ENCODE measurements around the gene TNNT2.

The TNNT2 gene

DNA sequence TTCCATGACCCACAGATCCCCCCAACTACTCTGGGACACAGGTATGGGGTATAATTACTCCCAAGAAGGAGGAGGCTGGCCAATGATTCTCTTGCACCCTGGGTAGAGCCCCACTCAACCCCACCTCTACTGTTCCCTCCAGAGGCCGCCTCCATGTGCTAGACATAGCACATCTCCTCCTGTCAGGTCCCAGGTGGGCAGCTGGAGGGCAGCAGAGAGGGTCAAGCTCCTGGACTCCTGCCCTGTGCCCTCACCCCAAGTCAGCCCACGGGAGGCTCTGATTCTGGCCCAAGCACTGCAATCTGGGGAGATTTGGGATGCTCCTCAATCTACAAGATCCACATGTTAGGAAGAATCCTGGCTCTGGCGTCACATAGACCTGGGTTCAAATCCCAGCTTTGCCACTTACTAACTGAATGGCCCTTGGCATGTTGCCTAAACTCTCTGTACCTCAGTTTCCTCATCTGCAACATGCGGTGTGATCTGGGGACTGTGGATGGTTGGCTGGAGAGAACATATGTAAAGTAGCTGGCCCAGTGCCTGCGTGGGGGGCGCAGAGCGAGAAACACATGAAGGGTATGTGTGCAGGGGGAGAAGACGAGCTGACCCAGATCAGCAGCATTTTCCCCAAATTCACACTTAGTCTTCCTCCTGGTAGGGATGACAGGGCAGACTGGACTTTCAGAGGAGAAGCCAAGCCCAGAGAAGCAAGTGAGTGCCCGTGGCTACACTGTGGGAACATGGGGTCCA lies 23.2 kb downstream of the TNNT2 start:
- DNase-seq, result no peak

DNA sequence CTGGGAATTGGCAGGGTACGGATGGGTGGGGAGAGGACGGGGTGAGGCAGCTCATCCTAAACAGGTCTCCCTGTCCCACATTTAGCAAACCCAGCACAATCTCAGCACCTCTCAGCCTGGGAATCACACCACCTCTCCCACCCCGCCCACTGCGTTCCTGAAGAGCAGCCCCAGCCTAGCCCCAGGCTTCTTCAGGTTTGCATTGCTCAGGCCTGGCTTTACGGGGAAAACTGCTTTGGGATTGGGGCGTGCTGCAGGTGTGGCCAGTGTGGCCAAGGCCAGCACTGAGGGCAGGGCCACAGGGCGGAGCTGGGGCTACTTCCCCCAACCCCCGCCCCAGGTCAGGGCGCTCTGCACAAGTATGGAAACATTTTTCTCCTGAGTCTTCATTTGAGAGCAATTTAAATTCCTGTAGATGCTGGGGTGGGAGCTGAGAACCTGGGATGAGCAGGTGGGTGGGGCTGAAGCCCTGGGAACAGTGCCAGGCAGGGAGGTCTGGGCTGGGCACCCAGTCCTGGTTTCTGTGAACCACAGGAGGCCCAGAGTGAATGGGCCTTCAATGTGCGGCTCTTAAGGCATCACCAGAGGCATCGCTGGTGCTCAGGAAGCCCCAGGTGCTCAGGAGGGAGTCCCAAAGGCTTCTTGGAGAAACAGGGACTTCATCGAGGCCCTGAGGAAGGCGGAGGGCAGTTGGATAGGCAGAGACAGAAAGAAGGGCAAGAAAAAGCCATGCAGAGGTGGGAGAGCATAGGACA lies 24.1 kb downstream of the TNNT2 start:
- no peak for DNase-seq

DNA sequence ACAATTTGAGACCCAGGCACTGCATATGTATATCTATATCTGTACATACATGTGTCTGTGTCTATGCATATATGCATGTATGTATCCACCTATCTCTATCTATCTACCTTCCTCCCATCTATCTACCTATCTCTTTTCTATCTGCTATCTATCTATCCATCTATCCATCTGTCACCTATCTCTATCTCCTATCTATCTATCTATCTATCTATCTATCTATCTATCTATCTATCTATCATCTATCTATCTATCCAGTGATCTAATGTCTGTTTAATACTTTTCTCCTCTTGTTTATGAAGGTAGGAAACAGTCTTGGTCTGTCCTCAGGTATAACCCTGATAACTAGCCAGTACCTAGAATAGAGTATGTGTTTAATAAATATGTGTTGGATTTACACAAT lies 25.9 kb downstream of the TNNT2 start:
- DNase-seq, result no peak

DNA sequence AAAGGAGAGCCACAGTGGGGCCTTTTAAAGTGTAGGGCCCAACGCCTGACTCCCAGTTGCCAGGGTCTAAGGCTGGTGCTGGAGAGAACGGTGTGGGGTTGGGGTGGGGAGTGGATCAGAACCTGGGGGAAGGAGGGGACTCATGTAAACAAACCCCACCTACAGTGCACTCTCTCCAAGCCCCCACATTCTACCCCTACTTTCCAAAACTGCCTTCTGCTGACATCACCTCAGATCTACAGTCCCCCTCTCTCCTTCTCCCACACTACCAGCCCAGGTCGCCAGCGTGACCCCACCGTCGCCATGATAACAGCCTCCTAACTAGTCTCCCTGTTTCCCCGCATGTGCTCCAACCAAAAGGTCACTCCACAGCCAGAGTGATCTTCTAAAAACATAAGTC lies 26.6 kb downstream of the TNNT2 start:
- no peak for DNase-seq

DNA sequence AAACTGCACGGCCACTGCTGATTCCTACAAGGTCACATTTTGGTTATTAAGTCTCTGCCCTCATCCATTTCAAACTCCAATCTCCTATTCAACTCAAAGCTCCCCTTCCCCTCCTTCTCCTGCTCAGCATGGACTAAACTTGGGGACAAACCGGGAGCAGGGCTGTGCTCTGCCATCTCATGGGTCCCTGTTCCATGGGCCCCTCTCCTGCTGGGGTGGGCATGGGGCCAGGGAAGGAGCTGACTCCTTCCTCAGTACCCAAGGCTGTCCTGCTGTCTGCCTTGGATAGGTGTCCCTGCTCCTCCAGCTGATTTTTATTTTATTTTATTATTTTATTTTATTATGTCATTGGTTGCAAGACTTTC lies 27.1 kb downstream of the TNNT2 start:
- DNase-seq, result no peak

DNA sequence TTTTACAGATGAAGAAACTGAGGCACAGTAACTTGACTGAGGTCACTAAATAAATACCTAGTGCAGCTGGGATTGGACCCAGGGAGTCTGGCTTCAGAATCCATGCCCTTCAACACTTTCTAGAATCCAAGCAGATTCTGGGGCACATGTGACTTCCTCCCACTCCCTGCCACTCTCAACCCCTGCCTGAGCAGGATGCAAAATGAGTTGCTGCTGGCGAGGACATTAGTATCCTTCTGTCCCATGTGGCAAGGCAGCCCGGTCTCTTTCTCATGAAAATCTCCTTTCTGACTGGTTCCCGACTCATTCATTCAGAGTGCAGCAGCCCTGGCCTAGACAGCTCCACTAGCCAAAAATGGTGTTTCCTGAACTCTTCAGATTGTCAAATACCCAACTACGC lies 28.4 kb downstream of the TNNT2 start:
- DNase-seq, result no peak

DNA sequence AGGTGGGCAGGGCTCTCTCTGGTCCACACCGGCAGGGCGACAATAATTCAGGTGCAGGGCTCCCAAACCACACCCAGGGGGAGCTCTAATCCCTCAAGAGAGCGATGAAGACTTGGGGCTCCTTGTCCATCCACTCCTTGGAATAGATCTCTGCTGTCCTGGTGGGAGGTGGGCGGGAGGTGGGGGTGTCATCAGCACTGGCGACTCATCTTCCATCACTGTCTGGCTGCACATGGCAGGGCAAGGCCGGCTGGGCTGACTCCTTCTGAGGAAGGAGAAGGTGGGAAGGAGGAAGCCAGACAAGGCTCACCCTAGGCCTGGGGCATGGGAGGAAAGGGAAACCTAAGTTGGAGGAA lies 29.3 kb downstream of the TNNT2 start:
- DNase-seq, result peak; percentile 49 to 57

DNA sequence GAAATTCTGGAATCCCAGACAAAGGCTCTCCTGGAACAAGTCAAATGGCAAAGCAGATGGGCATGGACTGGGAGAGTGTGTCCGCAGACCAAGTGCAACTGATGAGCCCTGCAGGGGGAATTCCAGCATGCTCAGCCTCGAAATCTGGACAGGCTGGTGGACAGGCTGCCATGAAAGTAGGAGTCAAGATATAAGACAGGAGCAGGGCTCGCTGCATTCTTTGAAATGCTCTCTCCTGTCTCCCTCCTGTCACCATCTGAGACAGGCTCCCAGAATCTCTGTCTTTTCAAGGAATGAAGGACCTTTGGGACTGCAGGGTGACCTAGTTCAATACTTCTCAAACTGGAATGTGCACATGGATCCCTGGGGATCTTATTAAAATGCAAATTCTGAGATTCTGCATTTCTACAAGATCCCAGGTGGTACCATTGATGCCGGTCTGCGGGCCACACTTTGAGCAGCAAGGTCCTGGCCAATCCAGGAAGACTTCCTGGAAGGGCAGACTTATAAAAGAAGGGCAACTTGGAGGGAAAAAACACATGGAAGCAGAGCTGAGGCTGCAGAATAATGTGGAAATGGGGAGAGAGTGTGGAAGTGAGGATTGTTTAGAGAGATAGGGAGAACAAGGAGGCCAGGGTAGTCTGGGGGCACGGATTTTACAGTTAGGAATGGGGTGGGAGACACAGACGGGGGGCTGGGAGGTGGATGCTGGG lies 29.8 kb downstream of the TNNT2 start:
- DNase-seq, result no peak

DNA sequence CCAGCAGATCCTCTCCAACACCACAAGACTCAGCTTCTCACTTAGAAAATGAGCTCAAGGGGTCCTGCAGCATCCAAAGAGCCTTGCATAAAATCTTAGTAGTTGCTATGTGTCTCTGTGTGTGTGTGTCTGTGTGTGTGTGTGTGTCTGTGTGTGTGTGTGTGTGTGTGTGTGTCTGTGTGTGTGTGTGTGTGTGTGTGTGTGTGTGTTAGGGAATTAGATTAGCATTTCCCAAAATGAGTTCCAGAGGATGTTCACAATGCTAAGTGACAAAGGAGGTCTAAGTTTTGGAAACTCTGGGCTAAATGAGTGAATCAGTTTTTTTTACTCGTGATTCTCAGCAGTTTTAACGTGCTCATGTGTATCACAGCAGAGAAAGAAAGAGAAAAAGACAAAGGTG lies 30.5 kb downstream of the TNNT2 start:
- no peak for DNase-seq

DNA sequence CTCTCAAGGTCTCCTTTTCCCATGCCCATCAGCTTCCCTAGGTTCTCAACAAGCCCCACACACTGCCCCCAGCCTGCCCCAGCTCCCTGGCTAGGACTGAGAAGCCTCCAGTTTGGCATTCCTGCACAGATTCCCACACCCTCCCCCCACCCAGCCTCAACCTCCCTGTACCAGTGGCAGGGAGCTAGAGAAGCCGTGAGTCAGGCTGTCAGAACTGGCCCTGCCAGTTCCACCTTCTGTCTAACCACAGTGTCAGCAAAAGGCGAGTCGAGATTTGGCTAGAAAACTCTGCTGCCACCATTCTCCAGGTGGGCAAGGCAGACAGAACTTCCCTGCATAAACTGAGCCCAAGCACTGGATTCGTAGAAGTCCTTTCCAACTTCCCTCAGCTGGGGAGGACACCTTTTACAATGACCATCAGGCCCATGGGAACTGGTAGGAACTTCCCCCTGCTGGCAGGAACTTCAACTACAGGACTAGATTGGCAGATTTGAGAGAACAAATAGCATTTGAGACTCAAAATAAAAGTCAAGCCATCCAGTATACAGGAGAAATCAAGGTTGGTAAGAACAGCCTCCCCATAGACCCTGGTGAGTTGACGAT lies 31.0 kb downstream of the TNNT2 start:
- DNase-seq, result peak in 1 of 2 experiments; percentile 29

DNA sequence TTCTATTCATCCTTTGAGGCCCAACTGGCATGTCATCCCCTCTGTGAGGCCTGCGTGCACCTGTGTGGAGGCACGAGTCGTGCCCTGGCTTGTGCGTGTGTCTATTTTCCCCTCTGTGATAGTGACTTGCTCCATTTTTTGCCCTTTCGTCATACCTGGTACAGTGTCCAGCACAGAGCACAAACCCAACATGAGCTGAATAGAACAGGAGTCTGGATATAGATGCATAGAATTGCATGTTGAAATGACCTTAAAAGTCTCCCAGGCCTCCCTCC lies 32.5 kb downstream of the TNNT2 start:
- DNase-seq, result no peak

DNA sequence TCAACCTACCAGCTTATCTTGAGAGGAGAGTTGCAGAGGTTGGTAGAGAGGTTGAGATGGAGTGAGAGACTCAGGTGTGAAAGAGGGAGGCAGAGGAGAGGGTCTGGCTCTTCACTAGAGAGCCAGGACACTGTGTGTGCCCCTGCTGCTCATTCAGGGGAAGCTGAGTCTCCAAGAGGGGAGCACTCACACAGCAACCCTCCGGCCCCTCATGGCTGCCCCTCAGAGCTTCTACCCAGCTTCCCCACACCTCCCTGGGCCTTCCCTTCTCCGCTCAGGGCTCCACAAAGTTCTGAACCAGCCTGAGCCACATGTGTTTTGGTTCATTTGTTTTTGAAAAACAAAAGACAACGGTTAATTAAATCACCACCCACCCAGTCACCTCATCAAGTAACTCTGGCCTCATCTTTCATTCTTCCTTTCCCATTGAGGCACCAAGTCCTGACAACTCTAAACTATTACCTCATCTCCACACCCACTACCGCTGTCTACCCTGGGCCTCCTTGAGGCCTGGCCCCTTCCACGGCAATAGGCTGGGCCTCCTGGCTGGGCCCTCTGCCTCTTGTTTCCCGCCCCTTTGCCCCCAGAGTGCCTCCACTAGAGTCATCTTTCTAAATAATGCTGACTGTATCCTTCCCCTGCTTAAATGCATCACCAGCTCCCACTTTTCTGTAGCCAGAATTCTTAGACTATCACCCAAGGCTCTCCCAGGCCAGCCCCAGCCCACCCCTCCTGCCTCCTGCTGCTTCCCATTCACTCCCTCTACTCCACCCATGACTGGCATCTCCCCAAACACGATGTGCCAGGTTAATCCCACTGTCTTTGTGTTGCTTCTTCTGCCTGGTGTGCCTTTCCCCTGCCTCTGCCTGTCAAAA lies 33.0 kb downstream of the TNNT2 start:
- no peak for DNase-seq

DNA sequence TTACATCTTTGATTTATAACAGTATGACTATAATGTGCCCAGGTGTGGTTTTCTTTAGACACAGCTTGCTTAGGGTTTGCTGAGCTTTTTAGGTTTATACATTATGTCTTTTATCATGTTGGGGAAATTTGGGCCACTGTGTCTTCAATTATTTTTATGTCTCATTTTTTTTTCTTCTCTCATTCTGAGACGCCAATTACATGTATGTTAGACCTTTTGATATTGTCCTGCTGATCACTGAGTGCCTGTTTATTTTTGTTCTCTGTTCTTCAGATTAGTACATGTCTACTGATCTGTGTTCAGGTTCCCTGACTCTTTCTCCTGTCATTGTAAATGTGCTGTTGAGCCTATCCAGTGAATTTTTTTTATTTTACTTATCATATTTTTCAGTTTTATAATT lies 36.1 kb downstream of the TNNT2 start:
- DNase-seq, result no peak

DNA sequence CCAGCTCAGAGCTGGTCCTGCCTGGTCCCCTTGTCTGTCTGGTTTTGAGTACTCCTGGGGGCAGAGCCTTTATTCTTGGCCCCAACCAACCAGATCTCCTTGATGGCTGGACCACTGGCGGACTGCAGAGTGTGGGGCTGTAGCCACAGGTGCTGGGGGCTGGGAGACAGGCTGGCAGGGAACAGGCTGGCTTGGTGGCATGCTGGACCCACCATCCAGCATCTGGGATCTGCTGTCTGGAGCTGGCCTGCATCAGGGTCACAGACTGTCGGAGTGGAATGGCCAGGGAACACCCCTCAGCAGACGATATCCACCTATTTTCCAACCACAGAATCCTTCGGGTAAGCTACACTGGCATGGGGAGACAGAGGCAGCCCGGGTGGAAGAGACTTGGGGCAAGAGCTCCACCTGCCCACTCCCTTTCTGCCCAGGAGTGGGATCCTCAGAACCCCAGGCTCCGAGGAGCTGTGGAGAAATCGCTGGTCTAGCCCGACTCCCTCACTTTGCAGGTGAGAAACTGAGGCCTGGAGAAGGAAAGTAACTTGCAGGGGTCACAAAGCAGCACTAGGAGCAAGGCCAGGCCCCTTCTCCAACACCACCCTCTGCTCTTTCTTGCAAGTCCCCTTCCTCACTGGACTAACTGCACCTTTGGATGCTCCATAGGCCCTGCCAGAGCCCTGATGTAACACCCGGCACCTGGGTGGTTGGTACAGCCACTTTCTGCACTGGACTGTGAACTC lies 40.6 kb downstream of the TNNT2 start:
- no peak for DNase-seq

DNA sequence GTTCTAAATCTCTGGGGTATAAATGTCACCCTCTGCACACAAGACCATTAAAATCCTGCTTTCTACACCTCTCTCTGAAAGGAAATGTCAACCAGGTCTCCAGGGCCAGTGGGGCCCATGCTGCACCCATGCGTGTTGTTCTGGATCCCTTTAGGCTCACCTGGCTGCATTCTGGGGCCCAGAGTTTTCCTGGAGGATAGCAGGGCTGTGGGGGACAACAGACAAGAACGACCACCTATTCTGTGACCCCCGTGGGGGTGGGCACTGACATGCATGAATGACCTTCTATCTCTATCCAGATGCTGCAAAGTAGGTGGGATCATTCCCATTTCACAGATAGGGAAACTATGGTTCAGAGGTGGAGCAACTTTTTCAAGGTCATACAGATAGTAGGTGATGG lies 41.6 kb downstream of the TNNT2 start:
- DNase-seq, result no peak

DNA sequence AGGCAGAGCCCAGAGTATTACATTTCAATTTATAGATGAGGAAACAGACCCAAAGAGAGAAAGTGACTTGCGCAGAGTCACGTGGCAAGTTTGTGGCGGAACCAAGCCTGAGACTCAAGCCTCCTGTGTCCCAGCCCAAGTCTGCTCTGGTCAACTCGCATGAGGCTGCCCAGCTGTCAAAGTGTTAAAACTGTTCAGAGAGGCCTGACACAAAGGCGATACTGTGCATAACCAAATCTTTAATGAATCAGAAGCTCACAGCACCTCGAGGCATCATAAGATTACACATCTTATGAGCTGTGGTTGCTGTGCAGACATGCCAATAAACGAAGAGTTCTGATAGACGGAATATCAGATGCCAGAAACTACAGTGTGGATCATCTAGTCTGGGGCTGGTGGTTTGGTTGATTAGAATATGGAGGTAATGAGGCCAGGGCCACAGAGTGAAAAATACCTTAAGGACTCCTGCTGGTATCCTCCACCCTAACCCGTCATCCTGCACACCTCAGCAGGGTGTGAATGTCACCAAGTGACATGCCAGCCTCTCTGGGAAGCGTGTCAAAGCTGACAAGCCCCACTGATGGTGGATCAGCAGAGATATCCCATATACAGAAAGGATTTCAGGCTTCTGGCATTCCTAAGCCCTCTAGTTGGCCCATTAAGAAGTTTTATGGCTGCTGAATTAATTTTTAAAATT lies 42.2 kb downstream of the TNNT2 start:
- DNase-seq, result no peak

DNA sequence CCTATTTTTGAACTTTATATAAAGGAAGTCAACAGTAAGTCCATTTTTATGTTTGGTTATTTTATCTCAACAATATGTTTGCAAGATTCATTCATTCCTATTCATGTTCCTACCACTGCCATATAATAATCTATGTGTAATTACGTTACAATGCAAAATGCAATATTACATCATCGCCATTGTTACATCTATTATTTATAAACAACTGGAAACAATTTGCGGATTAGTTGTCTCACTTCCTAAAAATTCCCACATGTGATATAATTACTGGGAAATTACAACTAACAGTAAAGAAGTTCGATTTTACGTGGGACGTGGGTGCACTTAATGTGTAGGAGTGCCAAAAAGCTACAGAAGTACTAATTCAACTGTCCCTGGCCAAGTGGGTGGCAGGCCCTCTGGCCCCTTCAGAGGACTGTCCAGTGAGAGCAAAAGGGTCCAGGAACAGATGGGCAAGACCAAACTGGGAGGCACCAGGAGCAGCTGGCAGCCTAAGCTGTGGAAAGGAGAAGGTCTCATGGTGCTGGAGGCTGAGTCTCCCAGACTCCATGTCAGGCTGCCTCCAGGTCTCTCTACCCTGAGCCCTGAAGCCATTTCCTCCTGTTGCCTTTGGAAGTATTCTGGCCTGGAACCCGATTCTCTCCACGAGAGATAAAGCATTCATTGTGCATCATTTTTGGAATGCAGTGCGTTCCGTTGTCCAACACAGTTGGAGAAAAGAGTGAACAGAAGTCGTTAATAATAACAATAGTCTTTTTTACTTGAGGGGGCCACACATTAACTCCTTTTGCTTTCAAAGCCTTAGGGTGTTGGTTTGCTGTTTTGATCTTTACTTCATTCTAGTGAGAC lies 42.9 kb downstream of the TNNT2 start:
- no peak for DNase-seq

DNA sequence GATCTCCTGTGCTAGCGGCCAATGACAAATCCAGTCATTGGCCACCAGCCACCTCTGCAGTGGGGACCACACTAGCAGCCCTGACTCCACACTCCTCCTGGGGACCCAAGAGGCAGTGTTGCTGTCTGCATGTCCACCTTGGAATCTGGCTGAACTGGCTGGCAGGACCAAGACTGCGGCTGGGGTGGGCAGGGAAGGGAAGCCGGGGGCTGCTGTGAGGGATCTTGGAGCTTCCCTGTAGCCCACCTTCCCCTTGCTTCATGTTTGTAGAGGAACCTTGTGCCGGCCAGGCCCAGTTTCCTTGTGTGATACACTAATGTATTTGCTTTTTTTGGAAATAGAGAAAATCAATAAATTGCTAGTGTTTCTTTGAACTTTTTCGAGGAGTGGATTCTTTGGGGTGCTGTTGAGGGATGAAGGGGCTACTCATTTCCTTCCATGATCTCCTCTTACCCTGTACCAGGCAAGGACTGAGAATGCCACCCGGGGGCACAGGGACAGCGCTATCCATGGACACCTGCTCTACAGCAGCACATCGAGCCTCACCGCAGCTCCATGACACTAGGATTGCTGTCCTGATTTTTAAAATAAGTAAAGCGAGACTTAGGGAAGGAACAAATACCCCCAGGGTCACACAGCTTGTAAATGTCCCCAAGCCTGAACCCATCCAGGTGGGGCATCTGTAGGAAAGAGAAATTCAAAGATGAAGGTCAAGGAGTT lies 44.7 kb downstream of the TNNT2 start:
- DNase-seq, result no peak

DNA sequence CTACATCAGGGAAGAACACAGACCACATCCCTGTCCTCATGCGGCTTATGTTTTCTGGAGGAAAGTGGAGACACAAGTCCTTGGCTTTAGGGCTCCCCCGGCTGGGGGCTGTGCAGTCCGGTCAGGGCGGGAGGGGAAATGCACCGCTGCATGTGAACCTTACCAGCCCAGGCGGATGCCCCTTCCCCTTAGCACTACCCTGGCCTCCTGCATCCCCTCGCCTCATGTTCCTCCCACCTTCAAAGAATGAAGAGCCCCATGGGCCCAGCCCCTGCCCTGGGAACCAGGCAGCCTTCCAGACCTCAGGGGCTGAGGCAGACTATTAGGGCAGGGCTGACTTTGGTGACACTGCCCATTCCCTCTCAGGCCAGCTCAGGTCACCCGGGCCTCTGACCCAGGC lies 45.5 kb downstream of the TNNT2 start:
- no peak for DNase-seq

DNA sequence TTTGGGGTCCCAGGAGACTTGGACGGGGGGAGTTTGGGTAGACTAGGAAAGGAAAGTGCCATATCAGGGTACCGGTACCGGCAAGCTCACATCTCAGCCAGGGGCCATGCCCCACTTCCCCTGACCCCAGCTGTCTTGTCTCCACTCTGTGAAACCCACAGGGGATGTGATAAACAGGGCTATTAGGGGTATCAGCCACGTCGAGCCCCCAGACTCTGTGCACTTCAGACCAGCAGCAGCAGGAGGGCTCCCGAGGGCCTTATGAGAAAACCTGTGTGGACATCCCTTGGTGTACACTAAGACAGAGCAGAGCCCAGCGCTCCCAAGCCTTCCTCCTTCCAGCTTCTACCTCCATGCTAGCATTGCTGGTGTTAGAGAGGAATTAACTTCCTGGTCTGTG lies 46.3 kb downstream of the TNNT2 start:
- DNase-seq, result no peak

All from Kasumi-1 (cell line).